Measurements from ENCODE around the gene CAMK1D.

DNA sequence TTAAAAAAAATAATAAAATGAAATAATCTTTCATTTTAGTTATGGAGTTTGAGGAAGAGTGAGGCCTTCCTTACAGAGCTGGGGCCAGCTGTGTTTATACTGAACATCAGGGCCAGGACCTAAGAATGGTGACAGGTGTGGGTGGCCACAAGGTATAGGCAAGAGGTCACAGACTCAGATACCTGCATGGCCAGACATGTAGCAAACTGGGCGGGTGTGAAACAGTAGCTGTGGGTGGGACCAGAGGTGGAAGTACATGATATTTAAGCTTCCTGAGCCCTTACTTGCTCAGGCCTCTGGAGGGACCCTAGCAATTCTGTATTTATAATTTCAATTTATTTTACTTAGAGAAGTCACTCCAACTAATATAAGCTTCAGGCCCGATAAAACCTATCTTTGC, 27.7 kb upstream of the CAMK1D start:
- TF ChIP-seq EZH2 (IDR thresholded peaks at IDR 0.05; ENCODE audit: low read length): no peak
- TF ChIP-seq, protein P1, sequence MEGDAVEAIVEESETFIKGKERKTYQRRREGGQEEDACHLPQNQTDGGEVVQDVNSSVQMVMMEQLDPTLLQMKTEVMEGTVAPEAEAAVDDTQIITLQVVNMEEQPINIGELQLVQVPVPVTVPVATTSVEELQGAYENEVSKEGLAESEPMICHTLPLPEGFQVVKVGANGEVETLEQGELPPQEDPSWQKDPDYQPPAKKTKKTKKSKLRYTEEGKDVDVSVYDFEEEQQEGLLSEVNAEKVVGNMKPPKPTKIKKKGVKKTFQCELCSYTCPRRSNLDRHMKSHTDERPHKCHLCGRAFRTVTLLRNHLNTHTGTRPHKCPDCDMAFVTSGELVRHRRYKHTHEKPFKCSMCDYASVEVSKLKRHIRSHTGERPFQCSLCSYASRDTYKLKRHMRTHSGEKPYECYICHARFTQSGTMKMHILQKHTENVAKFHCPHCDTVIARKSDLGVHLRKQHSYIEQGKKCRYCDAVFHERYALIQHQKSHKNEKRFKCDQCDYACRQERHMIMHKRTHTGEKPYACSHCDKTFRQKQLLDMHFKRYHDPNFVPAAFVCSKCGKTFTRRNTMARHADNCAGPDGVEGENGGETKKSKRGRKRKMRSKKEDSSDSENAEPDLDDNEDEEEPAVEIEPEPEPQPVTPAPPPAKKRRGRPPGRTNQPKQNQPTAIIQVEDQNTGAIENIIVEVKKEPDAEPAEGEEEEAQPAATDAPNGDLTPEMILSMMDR (optimal IDR thresholded peaks at IDR 0.05 in 1 of 3, IDR thresholded peaks at IDR 0.05 in 1 of 3, conservative IDR thresholded peaks at IDR 0.05 in 1 of 3; ENCODE audit: extremely low read depth in 1 of 3, insufficient read depth in 2 of 3, low read length in 3 of 3): no peak

Measured in keratinocyte (primary cell).